Measurements from ENCODE around the gene SLC27A5.
A peak's percentile ranks its signal among the peaks of the same experiment; 100 is the strongest.

- TF ChIP-seq CTBP1 (IDR thresholded peaks at IDR 0.05; ENCODE audit: borderline replicate concordance): peak; percentile 85
- TF ChIP-seq SP1 (IDR thresholded peaks at IDR 0.05): no peak
- no peak for TF ChIP-seq NFRKB (IDR thresholded peaks at IDR 0.05)
- TF ChIP-seq FOXM1 (IDR thresholded peaks at IDR 0.05; ENCODE audit: borderline replicate concordance): no peak
- TF ChIP-seq ELF4 (IDR thresholded peaks at IDR 0.05): no peak; the same call in 1 of the 2 replicates
- no peak for TF ChIP-seq FOXA1 (IDR thresholded peaks at IDR 0.05)
- peak; percentile 55 for TF ChIP-seq PKNOX1 (IDR thresholded peaks at IDR 0.05)
- no peak for TF ChIP-seq TARDBP (IDR thresholded peaks at IDR 0.05)
- TF ChIP-seq BHLHE40 (IDR thresholded peaks at IDR 0.05; ENCODE audit: borderline replicate concordance): no peak
- no peak for TF ChIP-seq SUZ12 (IDR thresholded peaks at IDR 0.05)
- 0 out of 2 replicates have a peak, but pooled peaks have one; percentile 68 for TF ChIP-seq HDGF (IDR thresholded peaks at IDR 0.05; ENCODE audit: borderline replicate concordance)
- TF ChIP-seq ZNF384 (IDR thresholded peaks at IDR 0.05): no peak
Measured at GRCh38 chr19:58499021-58499927, 12.5 kb downstream of the SLC27A5 start.

All from HEK293T (cell line).